Activated T-helper 1 cell treated with Interleukin-2 at 50 U/mL for 16 hours (primary cell): Measurements from ENCODE around the gene SRPK2.
"Not testable (repeated sequence)": the region's sequence is repeated elsewhere in the genome, so short reads cannot be mapped to it uniquely, and the experiment has no call there.

ENCODE experiments used
- DNase-seq: peaks from one replicate; pipeline ENCODE4 v3.0.0-alpha.2; 2020; ENCODE audit warnings: low read depth

The SRPK2 gene

GRCh38 chr7:105222953-105223352, 165.8 kb downstream of the SRPK2 start:
- no peak for DNase-seq

- DNase-seq: no peak
These were observed 169.0 kb downstream of the SRPK2 start for GRCh38 chr7:105219771-105220160.

- no peak for DNase-seq
These were observed 169.6 kb downstream of the SRPK2 start for GRCh38 chr7:105218939-105219770.

- DNase-seq: no peak
These were observed 170.5 kb downstream of the SRPK2 start for GRCh38 chr7:105218215-105218614.

GRCh38 chr7:105216786-105217185, 171.9 kb downstream of the SRPK2 start:
- no peak for DNase-seq

GRCh38 chr7:105215821-105216220, 172.9 kb downstream of the SRPK2 start:
- DNase-seq: no peak

GRCh38 chr7:105215182-105215581, 173.5 kb downstream of the SRPK2 start:
- no peak for DNase-seq

- no peak for DNase-seq
These were observed 175.1 kb downstream of the SRPK2 start for GRCh38 chr7:105213611-105214010.

GRCh38 chr7:105212212-105212611, 176.5 kb downstream of the SRPK2 start:
- no peak for DNase-seq

- no peak for DNase-seq
These were observed 178.0 kb downstream of the SRPK2 start for GRCh38 chr7:105210721-105211205.

- no peak for DNase-seq
These were observed 178.9 kb downstream of the SRPK2 start for GRCh38 chr7:105209870-105210269.

- DNase-seq: no peak
These were observed 179.3 kb downstream of the SRPK2 start for GRCh38 chr7:105209433-105209832.

- no peak for DNase-seq
These were observed 181.7 kb downstream of the SRPK2 start for GRCh38 chr7:105206985-105207384.

GRCh38 chr7:105205592-105206237, 183.0 kb downstream of the SRPK2 start:
- no peak for DNase-seq

GRCh38 chr7:105204953-105205352, 183.8 kb downstream of the SRPK2 start:
- no peak for DNase-seq

- no peak for DNase-seq
These were observed 184.2 kb downstream of the SRPK2 start for GRCh38 chr7:105204520-105204919.

- DNase-seq: no peak
These were observed 186.1 kb downstream of the SRPK2 start for GRCh38 chr7:105202616-105203015.

GRCh38 chr7:105199386-105199785, 189.3 kb downstream of the SRPK2 start:
- DNase-seq: no peak

- DNase-seq: no peak
These were observed 190.5 kb downstream of the SRPK2 start for GRCh38 chr7:105198223-105198622.

GRCh38 chr7:105196473-105196872, 192.2 kb downstream of the SRPK2 start:
- no peak for DNase-seq

GRCh38 chr7:105195891-105196290, 192.8 kb downstream of the SRPK2 start:
- DNase-seq: no peak

- DNase-seq: not testable (repeated sequence)
These were observed 193.8 kb downstream of the SRPK2 start for GRCh38 chr7:105194959-105195358.

- DNase-seq: no peak
These were observed 197.4 kb downstream of the SRPK2 start for GRCh38 chr7:105191331-105191730.
